Measurements from ENCODE around the gene LYZL6.

Gene LYZL6, protein sequence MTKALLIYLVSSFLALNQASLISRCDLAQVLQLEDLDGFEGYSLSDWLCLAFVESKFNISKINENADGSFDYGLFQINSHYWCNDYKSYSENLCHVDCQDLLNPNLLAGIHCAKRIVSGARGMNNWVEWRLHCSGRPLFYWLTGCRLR

DNA sequence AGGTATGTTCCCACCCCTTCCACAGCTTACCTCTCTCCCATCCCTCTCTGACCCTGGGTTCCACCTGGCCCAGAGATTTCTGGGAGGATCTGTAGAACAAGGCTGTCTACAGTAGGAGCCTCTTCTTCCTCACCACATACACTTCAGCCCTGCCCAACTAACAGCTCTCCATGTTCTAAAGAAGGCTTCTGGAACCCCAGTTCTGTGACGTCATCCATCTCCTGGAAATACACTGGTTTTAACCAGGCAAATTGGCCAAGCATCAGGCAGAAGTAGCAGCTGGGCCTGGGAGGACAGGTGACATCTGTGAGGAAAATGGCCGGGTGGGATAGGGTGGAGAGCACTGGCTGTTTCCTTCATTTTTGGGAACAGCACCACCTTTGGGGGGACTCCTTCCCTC, at the start of gene LYZL6:
TSS of gene LYZL6 (minus strand) at position 177 of the 400 bp plus-strand sequence. CDS start 4,357 bp downstream, outside the sequence.
- H3K27me3 ChIP-seq (ENCODE audit: control insufficient read depth, insufficient read depth, low read length) = no peaks in the 10 kb centered on the region
- H3K9me3 ChIP-seq (ENCODE audit: control insufficient read depth, low read length) = no peaks in the 10 kb centered on the region
- H3K4me3 ChIP-seq (ENCODE audit: low read length) = no peak within 1 kb of the TSS
- H3K36me3 ChIP-seq (ENCODE audit: control insufficient read depth, insufficient read depth, low read length) = no peaks in the 10 kb centered on the region
- no peak within 1 kb of the TSS for H3K9ac ChIP-seq (ENCODE audit: low read length)
- H3K4me1 ChIP-seq (ENCODE audit: control insufficient read depth, insufficient read depth, low read length) = peaks cover 11% of the 10 kb centered on the region

DNA sequence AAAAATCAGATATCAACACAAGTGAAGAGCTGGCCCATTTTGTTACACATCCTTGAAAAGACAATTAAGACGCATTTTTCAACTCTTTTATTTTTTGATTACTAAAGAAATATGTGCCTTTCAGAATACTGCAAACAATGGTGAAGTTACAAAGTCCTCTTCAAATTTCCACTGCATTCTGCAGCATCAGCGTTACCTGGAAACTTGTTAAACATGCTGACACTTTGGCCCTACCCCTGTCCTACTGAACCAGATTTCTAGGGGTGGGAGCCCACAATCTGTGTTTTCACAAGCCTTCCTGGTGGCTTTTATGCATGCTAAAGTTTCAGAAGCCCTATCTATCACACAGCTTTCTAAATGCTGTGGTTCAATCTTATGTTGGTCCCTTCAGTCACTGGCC, 47.6 kb upstream of the LYZL6 start:
- H3K9ac ChIP-seq (ENCODE audit: low read length) = no peak overlapping the region
- H3K27me3 ChIP-seq (ENCODE audit: control insufficient read depth, insufficient read depth, low read length) = no peaks in the 10 kb centered on the region
- no peaks in the 10 kb centered on the region for H3K9me3 ChIP-seq (ENCODE audit: control insufficient read depth, low read length)
- H3K4me1 ChIP-seq (ENCODE audit: control insufficient read depth, insufficient read depth, low read length) = peaks cover 8% of the 10 kb centered on the region
- H3K4me3 ChIP-seq (ENCODE audit: low read length) = no peak overlapping the region
- H3K36me3 ChIP-seq (ENCODE audit: control insufficient read depth, insufficient read depth, low read length) = no peaks in the 10 kb centered on the region

DNA sequence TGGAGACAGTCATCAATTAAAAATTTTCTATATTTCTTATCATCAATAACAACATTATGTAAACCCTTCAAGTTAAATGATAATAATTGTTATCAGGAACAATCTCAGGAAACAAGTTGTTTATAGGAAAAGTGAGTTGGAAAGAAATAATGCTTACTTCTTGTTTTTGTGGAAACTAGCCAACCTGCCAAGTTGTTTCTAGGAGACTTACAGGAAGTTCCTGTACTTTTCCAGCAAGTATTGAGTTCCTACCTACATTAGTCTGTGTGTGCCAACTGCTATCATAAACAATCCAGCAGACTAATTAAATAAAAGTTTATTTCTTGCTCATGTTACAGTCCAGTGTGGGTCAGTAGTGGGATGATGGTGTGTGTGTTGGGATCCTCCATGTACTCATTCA, 44.7 kb upstream of the LYZL6 start:
- Histone ChIP-seq H3K4me1 (ENCODE audit: control insufficient read depth, insufficient read depth, low read length) (peaks cover 8% of the 10 kb centered on the region), H3K9me3 (ENCODE audit: control insufficient read depth, low read length) (no peaks in the 10 kb centered on the region), H3K36me3 (ENCODE audit: control insufficient read depth, insufficient read depth, low read length) (no peaks in the 10 kb centered on the region), H3K27me3 (ENCODE audit: control insufficient read depth, insufficient read depth, low read length) (no peaks in the 10 kb centered on the region), H3K9ac (ENCODE audit: low read length) (no peak overlapping the region), H3K4me3 (ENCODE audit: low read length) (no peak overlapping the region)

DNA sequence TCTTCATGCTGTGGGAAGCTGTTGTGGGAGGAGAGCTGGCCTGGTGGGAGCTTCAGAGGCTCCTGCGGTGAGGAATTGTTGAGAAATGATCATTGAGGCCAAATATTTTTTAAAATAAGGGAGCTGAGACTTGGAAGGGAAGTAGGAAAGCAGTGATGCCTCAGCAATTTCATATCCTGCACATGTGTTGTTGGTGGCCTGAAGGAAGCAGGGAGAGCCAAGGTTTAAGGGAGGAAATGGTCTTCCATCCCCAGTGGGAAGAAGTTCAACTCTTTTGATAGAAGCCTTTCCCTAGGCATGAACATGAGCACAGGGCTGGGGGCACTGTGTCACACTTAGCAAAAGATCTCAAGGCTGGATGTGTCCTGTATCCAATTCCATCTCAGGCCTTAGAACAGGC, 43.1 kb upstream of the LYZL6 start, which contains the start of gene CCL14:
TSS of gene CCL14 (minus strand) at position 87 of the 400 bp plus-strand sequence. CDS start at position 7, 80 bp downstream.
- no peaks in the 10 kb centered on the region for H3K9me3 ChIP-seq (ENCODE audit: control insufficient read depth, low read length)
- H3K4me3 ChIP-seq (ENCODE audit: low read length) = no peak within 1 kb of the TSS
- H3K9ac ChIP-seq (ENCODE audit: low read length) = no peak within 1 kb of the TSS
- no peaks in the 10 kb centered on the region for H3K27me3 ChIP-seq (ENCODE audit: control insufficient read depth, insufficient read depth, low read length)
- H3K4me1 ChIP-seq (ENCODE audit: control insufficient read depth, insufficient read depth, low read length) = peaks cover 8% of the 10 kb centered on the region
- no peaks in the 10 kb centered on the region for H3K36me3 ChIP-seq (ENCODE audit: control insufficient read depth, insufficient read depth, low read length)

DNA sequence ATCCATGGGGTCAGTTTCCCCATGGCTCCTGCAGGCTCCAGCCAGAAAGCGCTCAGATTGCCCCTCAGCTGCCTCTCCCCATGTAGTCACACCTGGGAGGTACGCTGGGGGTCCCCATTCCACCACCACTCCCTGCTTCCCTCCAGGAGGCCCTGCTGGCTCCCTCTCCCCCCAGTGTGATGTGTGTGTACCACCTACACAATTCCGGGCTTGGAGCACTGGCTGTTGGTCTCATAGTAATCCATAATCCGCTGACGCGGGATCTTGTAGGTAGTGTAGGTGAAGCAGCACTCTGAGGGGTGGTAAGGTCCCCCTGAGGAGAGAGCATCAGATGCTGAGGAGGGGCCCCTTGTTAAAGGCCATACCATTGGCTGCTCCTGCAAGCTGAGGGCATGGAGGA, 40.6 kb upstream of the LYZL6 start:
- no peaks in the 10 kb centered on the region for H3K9me3 ChIP-seq (ENCODE audit: control insufficient read depth, low read length)
- no peaks in the 10 kb centered on the region for H3K36me3 ChIP-seq (ENCODE audit: control insufficient read depth, insufficient read depth, low read length)
- no peak overlapping the region for H3K4me3 ChIP-seq (ENCODE audit: low read length)
- H3K4me1 ChIP-seq (ENCODE audit: control insufficient read depth, insufficient read depth, low read length) = peaks cover 8% of the 10 kb centered on the region
- H3K27me3 ChIP-seq (ENCODE audit: control insufficient read depth, insufficient read depth, low read length) = no peaks in the 10 kb centered on the region
- H3K9ac ChIP-seq (ENCODE audit: low read length) = no peak overlapping the region

DNA sequence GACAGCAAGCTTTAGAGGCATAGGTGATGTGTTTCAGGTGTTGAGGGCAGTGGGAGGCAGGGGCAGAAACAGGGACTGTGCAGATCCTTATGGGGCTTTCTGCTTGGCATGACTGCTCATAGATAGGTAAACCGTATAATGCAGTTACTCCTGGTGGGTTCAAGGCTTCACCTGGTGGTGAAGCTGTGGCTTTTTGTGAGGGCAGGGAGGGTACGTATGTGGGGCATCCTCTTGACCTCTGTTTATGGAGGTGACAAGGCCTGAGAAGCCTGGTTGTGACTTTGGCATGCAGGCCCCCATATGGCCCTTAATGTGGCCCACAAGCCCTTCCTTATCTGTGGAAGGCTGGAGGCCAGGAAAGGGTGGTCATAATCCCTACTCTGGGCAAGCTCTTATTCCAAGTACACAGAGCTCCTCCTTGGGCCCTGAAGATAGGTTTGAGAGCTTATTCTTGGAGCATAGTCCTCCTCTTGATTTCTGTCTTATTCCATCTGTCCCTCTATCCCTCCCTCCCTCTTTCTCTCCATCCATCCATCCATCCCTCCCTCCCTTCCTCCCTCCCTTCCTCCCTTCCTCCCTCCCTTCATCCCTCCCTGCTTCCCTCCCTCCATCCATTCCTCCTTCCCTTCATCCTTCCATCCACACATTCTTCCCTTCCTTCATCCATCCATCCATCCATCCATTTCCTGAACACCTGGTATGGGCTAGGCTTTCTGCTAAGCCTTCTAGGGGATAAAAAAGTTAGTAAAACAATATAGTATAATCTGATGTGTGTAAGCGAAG, 39.1 kb upstream of the LYZL6 start:
- Histone ChIP-seq H3K9me3 (ENCODE audit: control insufficient read depth, low read length) (no peaks in the 10 kb centered on the region), H3K4me1 (ENCODE audit: control insufficient read depth, insufficient read depth, low read length) (no peaks in the 10 kb centered on the region), H3K36me3 (ENCODE audit: control insufficient read depth, insufficient read depth, low read length) (no peaks in the 10 kb centered on the region), H3K4me3 (ENCODE audit: low read length) (no peak overlapping the region), H3K27me3 (ENCODE audit: control insufficient read depth, insufficient read depth, low read length) (no peaks in the 10 kb centered on the region), H3K9ac (ENCODE audit: low read length) (no peak overlapping the region)

DNA sequence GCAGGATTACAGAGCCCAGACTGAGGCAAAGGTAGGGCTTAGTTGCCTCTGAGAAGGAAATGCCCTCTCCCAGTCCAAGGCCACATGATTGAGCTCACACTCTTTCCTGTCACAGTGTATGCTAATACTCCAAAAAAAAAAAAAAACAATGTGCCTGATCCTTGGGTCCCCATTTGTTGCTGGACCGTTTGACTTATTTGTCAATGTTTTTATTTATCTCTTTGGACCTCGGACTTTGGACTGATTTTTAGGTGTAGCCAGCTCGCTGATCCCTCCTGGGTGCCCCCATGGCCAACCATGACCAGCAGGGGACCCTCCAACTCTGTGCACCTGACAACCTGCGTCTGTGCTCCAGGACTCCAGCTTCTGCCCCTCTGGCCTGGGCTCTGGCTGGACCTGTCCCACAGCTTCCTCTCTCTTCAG, 38.4 kb upstream of the LYZL6 start:
- no peaks in the 10 kb centered on the region for H3K36me3 ChIP-seq (ENCODE audit: control insufficient read depth, insufficient read depth, low read length)

DNA sequence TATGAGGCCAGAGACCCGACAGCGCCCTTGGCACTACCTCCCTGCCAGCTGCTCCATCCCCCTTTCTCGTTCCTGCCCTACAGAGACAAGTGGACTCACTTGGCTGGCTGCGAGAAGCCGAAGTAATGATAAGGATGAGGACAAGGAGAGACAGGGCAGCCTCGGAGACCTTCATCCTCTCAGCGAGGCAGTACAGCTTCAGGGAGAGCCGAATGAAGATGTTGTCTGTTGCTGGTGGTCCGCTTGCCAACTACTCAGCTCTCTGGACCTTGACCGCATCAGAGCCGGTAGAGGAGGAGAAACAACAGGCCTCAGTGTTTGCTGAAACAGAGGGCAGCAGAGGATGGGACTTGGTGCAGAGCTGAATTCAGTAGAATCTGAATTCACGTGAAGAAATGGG, 37.7 kb upstream of the LYZL6 start, which contains the start of gene CCL16:
TSS of gene CCL16 (minus strand) at position 252 of the 400 bp plus-strand sequence. CDS start at position 175, 77 bp downstream.
- H3K4me1 ChIP-seq (ENCODE audit: control insufficient read depth, insufficient read depth, low read length) = no peaks in the 10 kb centered on the region
- H3K9me3 ChIP-seq (ENCODE audit: control insufficient read depth, low read length) = no peaks in the 10 kb centered on the region
- no peak within 1 kb of the TSS for H3K9ac ChIP-seq (ENCODE audit: low read length)
- no peak within 1 kb of the TSS for H3K4me3 ChIP-seq (ENCODE audit: low read length)
- H3K36me3 ChIP-seq (ENCODE audit: control insufficient read depth, insufficient read depth, low read length) = no peaks in the 10 kb centered on the region
- H3K27me3 ChIP-seq (ENCODE audit: control insufficient read depth, insufficient read depth, low read length) = no peaks in the 10 kb centered on the region

More for the DNA sequence above, 38.4 kb upstream of the LYZL6 start:
- Histone ChIP-seq H3K9ac (ENCODE audit: low read length) (no peak overlapping the region), H3K4me1 (ENCODE audit: control insufficient read depth, insufficient read depth, low read length) (no peaks in the 10 kb centered on the region), H3K4me3 (ENCODE audit: low read length) (no peak overlapping the region), H3K9me3 (ENCODE audit: control insufficient read depth, low read length) (no peaks in the 10 kb centered on the region), H3K27me3 (ENCODE audit: control insufficient read depth, insufficient read depth, low read length) (no peaks in the 10 kb centered on the region)

DNA sequence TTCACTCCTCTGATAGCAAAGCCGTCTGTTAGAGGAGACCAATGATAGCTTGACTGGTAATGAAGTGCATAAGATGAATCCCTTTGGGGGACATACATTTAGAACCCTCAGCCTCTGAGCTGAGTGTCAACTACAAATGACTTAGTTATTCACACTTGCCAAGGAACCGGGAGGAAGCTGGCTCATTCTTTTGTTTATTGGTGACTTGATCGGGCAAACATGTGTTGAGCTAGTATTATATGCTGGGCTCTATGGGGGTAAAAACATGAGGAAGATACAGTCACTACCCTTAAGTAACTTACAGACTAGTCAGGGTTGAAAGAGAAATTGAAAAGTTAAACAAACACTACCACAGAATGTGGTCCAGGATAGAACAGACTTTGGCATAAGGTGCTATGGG, 34.8 kb upstream of the LYZL6 start:
- Histone ChIP-seq H3K9ac (ENCODE audit: low read length) (no peak overlapping the region), H3K9me3 (ENCODE audit: control insufficient read depth, low read length) (no peaks in the 10 kb centered on the region), H3K27me3 (ENCODE audit: control insufficient read depth, insufficient read depth, low read length) (no peaks in the 10 kb centered on the region), H3K4me3 (ENCODE audit: low read length) (no peak overlapping the region), H3K4me1 (ENCODE audit: control insufficient read depth, insufficient read depth, low read length) (peaks cover 7% of the 10 kb centered on the region), H3K36me3 (ENCODE audit: control insufficient read depth, insufficient read depth, low read length) (no peaks in the 10 kb centered on the region)

DNA sequence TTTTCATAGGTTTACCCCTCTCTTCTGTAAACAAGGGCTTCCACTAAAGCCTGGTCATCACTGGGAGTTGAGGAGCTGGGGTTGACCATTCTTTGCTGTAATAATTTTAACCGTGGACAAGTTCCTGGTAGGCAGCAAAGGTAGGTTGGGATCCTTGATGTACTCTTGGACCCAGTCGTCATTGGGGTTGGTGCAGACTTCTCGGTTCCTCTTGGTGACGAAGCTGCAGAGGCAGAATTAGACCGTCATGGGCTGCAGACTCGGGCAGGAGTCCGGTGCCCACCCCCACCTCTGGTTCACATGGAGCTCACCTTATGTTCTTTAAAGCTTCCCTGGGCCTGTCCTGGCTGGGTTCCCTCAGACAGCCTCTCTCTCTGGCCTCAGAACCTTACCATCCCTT, 34.0 kb upstream of the LYZL6 start:
- Histone ChIP-seq H3K4me1 (ENCODE audit: control insufficient read depth, insufficient read depth, low read length) (peaks cover 8% of the 10 kb centered on the region), H3K4me3 (ENCODE audit: low read length) (no peak overlapping the region), H3K27me3 (ENCODE audit: control insufficient read depth, insufficient read depth, low read length) (no peaks in the 10 kb centered on the region), H3K36me3 (ENCODE audit: control insufficient read depth, insufficient read depth, low read length) (no peaks in the 10 kb centered on the region), H3K9me3 (ENCODE audit: control insufficient read depth, low read length) (no peaks in the 10 kb centered on the region), H3K9ac (ENCODE audit: low read length) (no peak overlapping the region)

DNA sequence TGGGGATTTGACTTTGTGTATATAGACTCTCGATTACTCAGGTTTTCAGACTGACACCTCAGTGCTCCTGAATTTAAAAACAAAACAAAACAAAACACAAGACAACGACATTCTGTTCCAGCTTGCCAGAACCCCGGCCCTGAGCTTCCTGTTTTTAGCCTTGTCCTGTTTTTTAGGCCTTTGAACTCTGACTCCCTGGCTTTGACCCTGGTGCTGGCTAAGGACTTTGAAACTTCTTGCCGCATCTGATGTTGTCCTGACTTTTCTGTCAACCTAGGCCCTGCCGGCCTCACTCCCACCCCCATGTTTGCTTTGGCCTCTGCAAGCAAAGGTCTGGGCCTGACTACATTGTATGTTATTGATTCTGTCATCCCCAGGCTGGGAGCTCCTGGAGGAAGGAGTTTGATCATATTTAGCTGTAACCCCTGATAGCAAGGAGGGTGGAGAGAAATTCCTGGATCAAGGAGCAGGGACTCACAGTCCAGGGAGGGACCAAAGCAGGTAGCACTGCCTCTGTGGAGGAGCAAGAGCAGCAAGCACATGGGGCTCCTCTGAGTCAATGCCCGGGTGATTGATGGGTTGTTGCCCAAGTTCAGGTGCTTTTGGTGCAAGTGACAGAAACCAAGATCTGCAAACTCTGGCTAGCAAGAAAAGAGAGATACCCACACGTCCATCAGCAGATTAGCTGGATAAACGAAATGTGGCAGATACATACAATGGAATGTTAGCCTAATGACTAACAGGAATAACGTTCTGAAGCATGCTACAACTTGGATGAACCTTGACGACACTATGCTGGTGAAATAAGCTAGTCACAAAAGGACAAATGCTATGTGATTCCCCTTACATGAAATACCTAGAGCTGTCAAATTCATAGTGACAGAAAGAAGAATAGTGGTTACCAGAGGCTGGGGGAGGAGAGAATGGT, 30.1 kb upstream of the LYZL6 start:
- Histone ChIP-seq H3K27me3 (ENCODE audit: control insufficient read depth, insufficient read depth, low read length) (no peaks in the 10 kb centered on the region), H3K36me3 (ENCODE audit: control insufficient read depth, insufficient read depth, low read length) (no peaks in the 10 kb centered on the region), H3K4me1 (ENCODE audit: control insufficient read depth, insufficient read depth, low read length) (peaks cover 8% of the 10 kb centered on the region), H3K4me3 (ENCODE audit: low read length) (no peak overlapping the region), H3K9me3 (ENCODE audit: control insufficient read depth, low read length) (no peaks in the 10 kb centered on the region), H3K9ac (ENCODE audit: low read length) (no peak overlapping the region)

DNA sequence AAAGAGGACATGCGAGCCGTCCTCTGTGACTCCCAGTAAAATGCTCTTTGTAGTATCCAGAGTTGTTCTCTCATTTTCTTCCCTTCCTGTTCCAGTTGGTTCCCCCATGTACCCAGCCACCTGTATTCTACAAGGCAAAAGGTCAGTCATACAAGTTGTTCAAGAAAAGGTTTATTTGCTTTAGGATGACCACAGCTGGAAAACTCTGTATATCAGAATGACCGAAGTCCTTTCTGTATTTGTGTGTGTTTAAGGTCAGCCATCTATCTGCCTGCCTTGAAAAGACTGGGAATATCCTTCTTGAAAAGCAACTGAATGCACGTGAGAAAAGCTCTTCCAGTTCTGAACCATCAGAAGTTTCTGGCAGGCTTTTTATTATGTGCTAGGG, 29.4 kb upstream of the LYZL6 start:
- Histone ChIP-seq H3K36me3 (ENCODE audit: control insufficient read depth, insufficient read depth, low read length) (no peaks in the 10 kb centered on the region), H3K9ac (ENCODE audit: low read length) (no peak overlapping the region), H3K4me3 (ENCODE audit: low read length) (no peak overlapping the region), H3K4me1 (ENCODE audit: control insufficient read depth, insufficient read depth, low read length) (peaks cover 8% of the 10 kb centered on the region), H3K9me3 (ENCODE audit: control insufficient read depth, low read length) (no peaks in the 10 kb centered on the region), H3K27me3 (ENCODE audit: control insufficient read depth, insufficient read depth, low read length) (no peaks in the 10 kb centered on the region)

Data from mucosa of stomach (tissue), 1 donor.